IMR-90 (cell line): Measurements from ENCODE around the gene HPCAL4. TPM values are rescaled to one million over a fixed set of nuclear protein-coding genes. Genes with fewer than 3 reads are reported as not detected.

Experiments
- ATAC-seq: fragments of 200-7000 bp; cut with Tn5 transposase; 2 replicates; pipeline ENCODE4 v1.9.1; 2020; ENCODE audit warnings: low read depth, mild to moderate bottlenecking, moderate library complexity
- BruUV-seq: library from RNA; stranded (reverse); fragments of 400-500 nt; replicated peaks from 2 replicates; lab custom pipeline; 2021; lab: Mats Ljungman, UMichigan
- CTCF ChIA-PET: fragments of 300-600 bp; formaldehyde crosslinking; extraction: SDS; loops from one replicate; lab custom pipeline; 2021; ENCODE audit warnings: antibody characterized with exemption; lab: Yijun Ruan, JAX
- POLR2A ChIA-PET: fragments of 300-600 bp; sonication (Branson Sonifier 250); formaldehyde crosslinking; loops from one replicate; lab custom pipeline; 2022; ENCODE audit warnings: antibody characterized with exemption; ENCODE audit not compliant: unreplicated experiment; lab: Charles Lee
- DNase-seq: peaks from one replicate; pipeline ENCODE4 v3.0.0; 2013
- H2AFZ ChIP-seq: replicated peaks from 2 replicates; pipeline ENCODE3; 2013; ENCODE audit warnings: low read length, mild to moderate bottlenecking; ENCODE audit not compliant: poor library complexity
- H2AK5ac ChIP-seq: 2 replicates; pipeline ENCODE4 v1.6.1; 2013; ENCODE audit warnings: low read depth, low read length, inconsistent platforms
- H2AK9ac ChIP-seq: replicated peaks from 2 replicates; pipeline ENCODE3; 2013; ENCODE audit warnings: mild to moderate bottlenecking, low read depth, low read length, moderate library complexity; ENCODE audit not compliant: poor library complexity
- H2BK120ac ChIP-seq: 2 replicates; pipeline ENCODE4 v1.6.1; 2013; ENCODE audit warnings: low read depth, low read length, inconsistent platforms
- H2BK15ac ChIP-seq: 3 replicates; pipeline ENCODE4 v1.6.1; 2013; ENCODE audit warnings: low read depth, low read length, inconsistent platforms
- H2BK20ac ChIP-seq: 2 replicates; pipeline ENCODE4 v1.6.1; 2013; ENCODE audit warnings: low read depth, mild to moderate bottlenecking, inconsistent platforms, low read length, moderate library complexity
- H2BK5ac ChIP-seq: 2 replicates; pipeline ENCODE4 v1.6.1; 2013; ENCODE audit warnings: mild to moderate bottlenecking, low read depth, low read length, inconsistent platforms; ENCODE audit not compliant: poor library complexity, severe bottlenecking
- H3K14ac ChIP-seq: replicated peaks from 2 replicates; pipeline ENCODE4 v1.6.1; 2013; ENCODE audit warnings: low read depth, low read length, inconsistent platforms
- H3K18ac ChIP-seq: 2 replicates; pipeline ENCODE4 v1.6.1; 2013; ENCODE audit warnings: low read depth, low read length, control low read depth
- H3K23ac ChIP-seq: 2 replicates; pipeline ENCODE4 v1.6.1; 2013; ENCODE audit warnings: low read depth, low read length, inconsistent platforms
- H3K27ac ChIP-seq: 2 replicates; pipeline ENCODE4 v1.5.1; 2013; ENCODE audit warnings: mild to moderate bottlenecking, control low read depth, low read length; ENCODE audit not compliant: insufficient read depth
- H3K27me3 ChIP-seq: 2 replicates; pipeline ENCODE4 v1.6.1; 2013; ENCODE audit warnings: low read length; ENCODE audit not compliant: control insufficient read depth, insufficient read depth
- H3K36me3 ChIP-seq: 2 replicates; pipeline ENCODE4 v1.6.1; 2013; ENCODE audit warnings: low read length, mixed read lengths; ENCODE audit not compliant: control insufficient read depth, insufficient read depth
- H3K4ac ChIP-seq: 2 replicates; pipeline ENCODE4 v1.6.1; 2013; ENCODE audit warnings: low read depth, low read length, inconsistent platforms
- H3K4me1 ChIP-seq: 2 replicates; pipeline ENCODE4 v1.6.1; 2013; ENCODE audit warnings: low read length, mixed read lengths; ENCODE audit not compliant: control insufficient read depth, insufficient read depth
- H3K4me2 ChIP-seq: 2 replicates; pipeline ENCODE4 v1.6.1; 2013; ENCODE audit warnings: low read depth, mild to moderate bottlenecking, control low read depth, low read length, moderate library complexity
- H3K4me3 ChIP-seq: 2 replicates; pipeline ENCODE4 v1.5.1; 2013; ENCODE audit warnings: low read depth, mild to moderate bottlenecking, control low read depth, low read length, moderate library complexity; ENCODE audit not compliant: insufficient read depth
- H3K56ac ChIP-seq: 2 replicates; pipeline ENCODE4 v1.6.1; 2013; ENCODE audit warnings: low read length, inconsistent platforms; ENCODE audit not compliant: insufficient read depth; ENCODE audit errors: extremely low read depth
- H3K79me1 ChIP-seq, 2 experiments: 2 replicates each; pipeline ENCODE4 v1.6.1; 2013; ENCODE audit warnings: low read length in 2 of 2, inconsistent platforms in 1 of 2, low read depth in 1 of 2
- H3K9ac ChIP-seq: 2 replicates; pipeline ENCODE4 v1.6.1; 2013; ENCODE audit warnings: low read depth, low read length, control low read depth
- H3K9me1 ChIP-seq: 2 replicates; pipeline ENCODE4 v1.6.1; 2013; ENCODE audit warnings: low read length, inconsistent platforms; ENCODE audit not compliant: insufficient read depth
- H3K9me3 ChIP-seq: 2 replicates; pipeline ENCODE4 v1.6.1; 2013; ENCODE audit warnings: low read length; ENCODE audit not compliant: control insufficient read depth, insufficient read depth
- H4K20me1 ChIP-seq: 2 replicates; pipeline ENCODE4 v1.6.1; 2013; ENCODE audit warnings: low read length, inconsistent platforms; ENCODE audit not compliant: insufficient read depth
- H4K5ac ChIP-seq: 2 replicates; pipeline ENCODE4 v1.6.1; 2013; ENCODE audit warnings: mild to moderate bottlenecking, low read depth, low read length, control low read depth
- H4K8ac ChIP-seq, 2 experiments: 2 replicates each; pipeline ENCODE4 v1.6.1; 2013; ENCODE audit warnings: low read depth in 2 of 2, low read length in 2 of 2, control low read depth in 1 of 2, inconsistent platforms in 1 of 2
- H4K91ac ChIP-seq: 2 replicates; pipeline ENCODE4 v1.6.1; 2013; ENCODE audit warnings: low read depth, low read length, inconsistent platforms; ENCODE audit not compliant: insufficient read depth
- BHLHE40 ChIP-seq: fragments of 150-350 bp; IDR thresholded peaks from 2 replicates; pipeline ENCODE4 v1.6.1; 2016; ENCODE audit warnings: mild to moderate bottlenecking, low read depth, low read length
- CEBPB ChIP-seq: IDR thresholded peaks from 2 replicates; pipeline ENCODE4 v1.6.1; 2012; ENCODE audit warnings: low read depth, low read length, improper control_type of control experiment
- CHD1 ChIP-seq: IDR thresholded peaks from 2 replicates; pipeline ENCODE4 v1.6.1; 2012; ENCODE audit warnings: low read depth, low read length, improper control_type of control experiment
- CTCF ChIP-seq: conservative IDR thresholded peaks from 2 replicates; pipeline ENCODE4 v1.5.1; 2012; ENCODE audit warnings: mild to moderate bottlenecking, low read depth, low read length, improper control_type of control experiment
- ELK1 ChIP-seq: fragments of 150-350 bp; IDR thresholded peaks from 2 replicates; pipeline ENCODE4 v1.6.1; 2016; ENCODE audit warnings: low read depth, mild to moderate bottlenecking, low read length, moderate library complexity, borderline replicate concordance
- FOS ChIP-seq: fragments of 150-350 bp; IDR thresholded peaks from 2 replicates; pipeline ENCODE4 v1.6.1; 2016; ENCODE audit warnings: low read depth, low read length
- MAFK ChIP-seq: IDR thresholded peaks from 2 replicates; pipeline ENCODE4 v1.6.1; 2012; ENCODE audit warnings: low read depth, low read length, improper control_type of control experiment
- MAZ ChIP-seq: IDR thresholded peaks from 2 replicates; pipeline ENCODE4 v1.6.1; 2012; ENCODE audit warnings: low read depth, mild to moderate bottlenecking, low read length, improper control_type of control experiment, moderate library complexity, borderline replicate concordance
- MXI1 ChIP-seq: IDR thresholded peaks from 2 replicates; pipeline ENCODE4 v1.6.1; 2012; ENCODE audit warnings: low read depth, mild to moderate bottlenecking, low read length, moderate library complexity, borderline replicate concordance
- NFE2L2 ChIP-seq: fragments of 150-350 bp; IDR thresholded peaks from 2 replicates; pipeline ENCODE4 v1.6.1; 2016; ENCODE audit warnings: low read depth, mild to moderate bottlenecking, low read length
- POLR2A ChIP-seq: IDR thresholded peaks from 2 replicates; pipeline ENCODE4 v1.6.1; 2012; ENCODE audit warnings: mild to moderate bottlenecking, low read depth, low read length
- RAD21 ChIP-seq: IDR thresholded peaks from 2 replicates; pipeline ENCODE4 v1.6.1; 2012; ENCODE audit warnings: low read length, improper control_type of control experiment
- RCOR1 ChIP-seq: IDR thresholded peaks from 2 replicates; pipeline ENCODE4 v1.6.1; 2012; ENCODE audit warnings: mild to moderate bottlenecking, low read length, improper control_type of control experiment; ENCODE audit not compliant: insufficient replicate concordance
- RFX5 ChIP-seq: IDR thresholded peaks from 2 replicates; pipeline ENCODE4 v1.8.0; 2012; ENCODE audit warnings: low read depth, mild to moderate bottlenecking, low read length, moderate library complexity
- SMC3 ChIP-seq: fragments of 150-350 bp; IDR thresholded peaks from 2 replicates; pipeline ENCODE4 v1.6.1; 2016; ENCODE audit warnings: low read depth, mild to moderate bottlenecking, antibody characterized with exemption, low read length, moderate library complexity
- USF2 ChIP-seq: fragments of 150-350 bp; IDR thresholded peaks from 2 replicates; pipeline ENCODE4 v1.6.1; 2017; ENCODE audit warnings: mild to moderate bottlenecking, antibody characterized with exemption, low read length, low read depth
- WGBS, 2 experiments: methylation state at CpG; one replicate each; pipeline versions ENCODE4 v1.1.5 to v1.1.7; 2013; ENCODE audit warnings: missing lambda C conversion rate in 2 of 2; ENCODE audit not compliant: insufficient read length in 1 of 2; ENCODE audit errors: extremely low coverage in 2 of 2; 5-methylcytosine and 5-hydroxymethylcytosine counted together
- dilution Hi-C: fragments of 300-500 bp; cut with HindIII; formaldehyde crosslinking; loops from one replicate; pipeline ENCODE4 v1.14.3; 2018; ENCODE audit warnings: low sequenced_read_pairs; ENCODE audit not compliant: unreplicated experiment
- in situ Hi-C: fragments of 300-500 bp; cut with MboI; formaldehyde crosslinking; loops from 3 replicates; pipeline ENCODE4 v1.14.3; 2019; ENCODE audit warnings: low sequenced_read_pairs, inconsistent platforms, mixed read lengths
- intact Hi-C: fragments of 100-400 bp; cut with micrococcal nuclease; formaldehyde crosslinking; loops from 2 replicates; pipeline ENCODE4 v1.10.0; 2022
- polyA plus RNA-seq, 3 experiments: library from polyadenylated mRNA; depleted of rRNA; stranded (reverse); fragments of >200 nt; gene quantifications; 2 replicates each; pipeline ENCODE4 v1.2.3, GENCODE V29; 2012; ENCODE audit warnings: low replicate concordance in 1 of 3
- total RNA-seq: library from RNA; depleted of rRNA; stranded (reverse); fragments of >200 nt; gene quantifications from 2 replicates; pipeline ENCODE4 v1.2.3, GENCODE V29; 2012

Gene HPCAL4
- total and polyA plus RNA-seq, 2 of the 4 experiments (the other 2 are of a cell fraction), result 0.02 TPM; not detected in 1

GRCh38 chr1:39659110-39659509 is 32.1 kb downstream of the HPCAL4 start:
- Histone ChIP-seq H4K8ac (no peak overlapping the region), H3K56ac (no peak overlapping the region), H3K14ac (no peak overlapping the region), H4K20me1 (no peaks in the 10 kb centered on the region), H2BK5ac (no peak overlapping the region), H3K9me3 (no peaks in the 10 kb centered on the region), H2AK5ac (no peak overlapping the region), H3K23ac (no peak overlapping the region), H3K18ac (no peak overlapping the region), H2AK9ac (peak overlapping the region; percentile 63), H4K5ac (no peak overlapping the region), H2BK20ac (no peak overlapping the region), H2BK120ac (no peak overlapping the region), H3K36me3 (no peaks in the 10 kb centered on the region), H4K91ac (no peak overlapping the region), H3K4me1 (peaks cover 1% of the 10 kb centered on the region; the same call in 1 of the 2 replicates), H2BK15ac (no peak overlapping the region), H3K9ac (no peak overlapping the region), H3K79me1 (no peaks in the 10 kb centered on the region), H3K9me1 (no peaks in the 10 kb centered on the region; the same call in 1 of the 2 replicates), H3K4me3 (no peak overlapping the region), H2AFZ (no peak overlapping the region), H3K4me2 (no peak overlapping the region), H3K4ac (no peak overlapping the region), H3K27me3 (peaks cover 70% of the 10 kb centered on the region), H3K27ac (no peak overlapping the region)
- dilution Hi-C loops (no loop called here), intact Hi-C loops (loop anchor here (10.0 kb wide), 1 partner anchor 564 kb away; no protein-coding TSS in a partner anchor), in situ Hi-C loops (loop anchor here (5.0 kb wide), 1 partner anchor 52 kb away; no protein-coding TSS in a partner anchor)
- no TSS peak for BruUV-seq
- no peak for DNase-seq
- ChIA-PET CTCF (interaction anchor here (0.6 to 2.9 kb wide), 7 partner anchors 11 to 315 kb away, joined by 3 to 22 read pairs (median 5); partner anchors contain the start of gene NT5C1A), POLR2A (no interaction called here)
- WGBS, 2 experiments, result 83% methylated on average over 7 of the region's 12 CpGs; no CpG with 5 or more reads in 1 of the 2 experiments
- no peak for ATAC-seq
- no peak for TF ChIP-seq MXI1
- TF ChIP-seq ELK1, result no peak
- TF ChIP-seq BHLHE40, result no peak
- TF ChIP-seq CHD1, result no peak
- TF ChIP-seq MAZ, result no peak
- no peak for TF ChIP-seq RCOR1
- TF ChIP-seq CTCF, result no peak
- no peak for TF ChIP-seq USF2
- TF ChIP-seq RFX5, result no peak
- no peak for TF ChIP-seq RAD21
- no peak for TF ChIP-seq MAFK
- no peak for TF ChIP-seq FOS
- TF ChIP-seq POLR2A, result no peak
- no peak for TF ChIP-seq NFE2L2
- no peak for TF ChIP-seq CEBPB
- no peak for TF ChIP-seq SMC3
